HCT116 (cell line): ENCODE data around the gene STRAP. TPM values are rescaled to one million over a fixed set of nuclear protein-coding genes. Genes with fewer than 3 reads are reported as not detected.

Experiments used
- ATAC-seq: fragments of 200-7000 bp; cut with Tn5 transposase; 2 replicates; pipeline ENCODE4 v1.9.1; 2020; ENCODE audit warnings: mild to moderate bottlenecking, moderate library complexity
- BruUV-seq: library from RNA; stranded (reverse); fragments of 400-500 nt; replicated peaks from 2 replicates; lab custom pipeline; 2021; lab: Mats Ljungman, UMichigan
- CTCF ChIA-PET: fragments of 300-600 bp; sonication (Branson Sonifier 250); formaldehyde crosslinking; loops from one replicate; lab custom pipeline; 2021; ENCODE audit warnings: antibody characterized with exemption; lab: Charles Lee
- POLR2A ChIA-PET: fragments of 300-600, 350-600 bp; sonication (Branson Sonifier 250); formaldehyde crosslinking; loops from one replicate; lab custom pipeline; 2021; ENCODE audit warnings: antibody characterized with exemption; lab: Charles Lee
- RAD21 ChIA-PET, 2 experiments: fragments of 300-600 bp; sonication (Branson Sonifier 250); formaldehyde crosslinking; loops; one replicate each; lab custom pipeline; 2023; ENCODE audit warnings: low total read pairs in 2 of 2; ENCODE audit not compliant: uncharacterized antibody in 2 of 2, unreplicated experiment in 2 of 2, low non-redundant PET in 1 of 2; lab: Charles Lee
- DNase-seq: peaks from one replicate; pipeline ENCODE4 v3.0.0-alpha.2; 2010; ENCODE audit warnings: low read depth, low spot score
- H2AFZ ChIP-seq: fragments of 200-600 bp; shearing (Covaris generic), sonication (generic); 2 replicates; pipeline ENCODE4 v1.6.1; 2017; ENCODE audit warnings: low read depth, mixed run types, mixed read lengths, antibody characterized with exemption, low read length; ENCODE audit not compliant: poor library complexity, severe bottlenecking
- H3K27ac ChIP-seq: 2 replicates; pipeline ENCODE4 v1.5.1; 2012; ENCODE audit warnings: low read depth, low read length
- H3K27me3 ChIP-seq: fragments of 200-600 bp; sonication (generic); 2 replicates; pipeline ENCODE4 v1.6.1; 2016; ENCODE audit warnings: mixed run types, low read length, mixed read lengths; ENCODE audit not compliant: insufficient read depth
- H3K36me3 ChIP-seq, 2 experiments: fragments of 200-500 bp in 1 of 2; fragments of 200-600 bp in 1 of 2; sonication (Bioruptor generic) in 1 of 2; sonication (generic) in 1 of 2; 2 replicates each; pipeline versions ENCODE4 v1.5.1 to v1.6.1; 2014 to 2016; ENCODE audit warnings: low read length in 2 of 2, inconsistent platforms in 1 of 2, mixed read lengths in 1 of 2, mixed run types in 1 of 2; ENCODE audit not compliant: insufficient read depth in 2 of 2, control insufficient read depth in 1 of 2
- H3K4me1 ChIP-seq, 2 experiments: fragments of 200-600 bp in 1 of 2; sonication (generic) in 1 of 2; 2 replicates each; pipeline versions ENCODE4 v1.5.1 to v1.6.1; 2012 to 2017; ENCODE audit warnings: low read length in 2 of 2, inconsistent platforms in 1 of 2, mild to moderate bottlenecking in 1 of 2, mixed read lengths in 1 of 2, mixed run types in 1 of 2, moderate library complexity in 1 of 2; ENCODE audit not compliant: insufficient read depth in 2 of 2, control insufficient read depth in 1 of 2
- H3K4me2 ChIP-seq: fragments of 200-600 bp; sonication (generic); 2 replicates; pipeline ENCODE4 v1.6.1; 2017; ENCODE audit warnings: mixed run types, low read length, mixed read lengths
- H3K4me3 ChIP-seq, 2 experiments: fragments of 200-600 bp in 1 of 2; sonication (generic) in 1 of 2; replicated peaks in 1 of 2; 2 replicates each; pipeline ENCODE4 v1.5.1; 2011 to 2016; ENCODE audit warnings: low read length in 2 of 2, control low read depth in 1 of 2, low read depth in 1 of 2, mild to moderate bottlenecking in 1 of 2, mixed read lengths in 1 of 2, mixed run types in 1 of 2
- H3K79me2 ChIP-seq: fragments of 200-600 bp; sonication (generic); 2 replicates; pipeline ENCODE4 v1.6.1; 2017; ENCODE audit warnings: mild to moderate bottlenecking, mixed run types, low read length, moderate library complexity, mixed read lengths; ENCODE audit not compliant: insufficient read depth
- H3K9ac ChIP-seq: fragments of 200-600 bp; sonication (generic); 2 replicates; pipeline ENCODE4 v1.6.1; 2016; ENCODE audit warnings: low read length, mixed read lengths
- H3K9me2 ChIP-seq: fragments of 200-600 bp; sonication (generic), shearing (Covaris generic); 2 replicates; pipeline ENCODE4 v1.6.1; 2017; ENCODE audit warnings: mixed run types, mild to moderate bottlenecking, moderate library complexity; ENCODE audit not compliant: insufficient read depth
- H3K9me3 ChIP-seq, 2 experiments: fragments of 200-500 bp in 1 of 2; fragments of 200-600 bp in 1 of 2; sonication (Bioruptor generic) in 1 of 2; sonication (generic) in 1 of 2; 2 replicates each; pipeline ENCODE4 v1.6.1; 2014 to 2017; ENCODE audit warnings: low read length in 2 of 2, mixed read lengths in 2 of 2, inconsistent platforms in 1 of 2, low read depth in 1 of 2, mild to moderate bottlenecking in 1 of 2, mixed run types in 1 of 2, moderate library complexity in 1 of 2; ENCODE audit not compliant: control insufficient read depth in 1 of 2, insufficient read depth in 1 of 2
- H4K20me1 ChIP-seq: fragments of 200-600 bp; sonication (generic), shearing (Covaris generic); 2 replicates; pipeline ENCODE4 v1.6.1; 2017; ENCODE audit warnings: mixed run types, mild to moderate bottlenecking, moderate library complexity; ENCODE audit not compliant: insufficient read depth
- CBX3 ChIP-seq: IDR thresholded peaks from 2 replicates; pipeline ENCODE4 v1.6.1; 2012; ENCODE audit warnings: low read depth
- ELF1 ChIP-seq: IDR thresholded peaks from 2 replicates; pipeline ENCODE4 v1.6.1; 2012; ENCODE audit warnings: low read depth, borderline replicate concordance
- EZH2 ChIP-seq: fragments of 200-600 bp; sonication (generic); IDR thresholded peaks from 2 replicates; pipeline ENCODE4 v1.6.1; 2017; ENCODE audit warnings: antibody characterized with exemption, mixed run types
- JUND ChIP-seq: IDR thresholded peaks from 2 replicates; pipeline ENCODE4 v1.6.1; 2012
- POLR2AphosphoS5 ChIP-seq: IDR thresholded peaks from 2 replicates; pipeline ENCODE4 v1.6.1; 2011; ENCODE audit warnings: mild to moderate bottlenecking, low read depth, low read length, moderate library complexity
- SRF ChIP-seq: IDR thresholded peaks from 2 replicates; pipeline ENCODE4 v1.6.1; 2012; ENCODE audit warnings: low read depth
- TCF7L2 ChIP-seq: IDR thresholded peaks from 2 replicates; pipeline ENCODE4 v1.7.0; 2011; ENCODE audit warnings: borderline replicate concordance, inconsistent platforms; ENCODE audit not compliant: insufficient read depth, insufficient read length; ENCODE audit errors: extremely low read depth
- YY1 ChIP-seq: IDR thresholded peaks from 2 replicates; pipeline ENCODE4 v1.6.1; 2011; ENCODE audit warnings: low read length, low read depth, moderate library complexity, mild to moderate bottlenecking; ENCODE audit not compliant: insufficient replicate concordance; ENCODE audit errors: extremely low read depth
- ZFX ChIP-seq: fragments of 450-650 bp; IDR thresholded peaks from 2 replicates; pipeline ENCODE4 v1.6.1; 2017
- ZNF274 ChIP-seq: fragments of 200-500 bp; sonication (Bioruptor generic); IDR thresholded peaks from 2 replicates; pipeline ENCODE4 v1.6.1; 2014; ENCODE audit warnings: mild to moderate bottlenecking, low read depth, low read length, inconsistent platforms
- intact Hi-C: fragments of 100-400 bp; cut with micrococcal nuclease; formaldehyde crosslinking; loops from 2 replicates; pipeline ENCODE4 v1.10.0; 2022
- total RNA-seq: library from RNA; stranded (reverse); gene quantifications from one replicate; pipeline ENCODE4 v1.2.1, GENCODE V29; 2021; ENCODE audit not compliant: unreplicated experiment
- TF ChIP-seq, protein P1 (sequence below): IDR thresholded peaks from 2 replicates; pipeline ENCODE4 v1.6.1; 2012
- TF ChIP-seq, protein P2 (sequence below): IDR thresholded peaks from 2 replicates; pipeline ENCODE4 v1.6.1; 2012

STRAP gene
- total RNA-seq, 1 experiment from 2014 or later = 156 TPM

DNA sequence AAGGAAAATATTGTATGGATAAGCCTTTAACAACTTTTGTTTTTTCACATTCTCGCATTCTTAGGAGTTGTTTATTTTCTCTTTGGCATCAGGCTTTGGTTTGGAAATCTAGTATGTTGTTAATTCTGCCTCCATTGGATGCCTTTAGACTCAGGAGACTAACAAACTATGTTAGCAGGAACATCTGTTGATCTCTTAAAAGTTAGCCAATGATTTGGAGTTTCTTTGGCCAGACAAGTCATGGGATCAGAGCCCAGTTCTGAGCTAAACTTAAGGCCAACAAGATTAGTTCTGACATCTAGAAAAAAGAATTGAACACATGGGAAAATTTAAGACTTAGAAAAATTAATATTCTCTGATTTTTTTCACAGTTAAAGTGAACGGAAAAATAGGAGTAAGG, 35.3 kb upstream of the STRAP start:
- Histone ChIP-seq H2AFZ (no peak overlapping the region), H3K36me3 (no peaks in the 10 kb centered on the region), H3K9me2 (no peaks in the 10 kb centered on the region), H3K79me2 (no peaks in the 10 kb centered on the region), H4K20me1 (no peaks in the 10 kb centered on the region), H3K4me1 (0 out of 4 replicates have a peak, but pooled peaks cover 0 to 5% of the 10 kb centered on the region in 2 experiments), H3K9me3 (no peaks in the 10 kb centered on the region), H3K9ac (no peak overlapping the region), H3K4me2 (no peak overlapping the region)
- RAD21 ChIA-PET = interaction anchor here in 1 of 2 experiments (0.6 kb wide), 1 partner anchor 571 kb away, joined by 3 read pairs; no protein-coding TSS in a partner anchor
- CTCF ChIA-PET = interaction anchor here (1.4 kb wide), 1 partner anchor 262 kb away, joined by 5 read pairs; no protein-coding TSS in a partner anchor
- BruUV-seq = no TSS peak
- intact Hi-C loops = no loop called here
- DNase-seq = no peak
- TF ChIP-seq JUND = no peak
- no peak for TF ChIP-seq ZFX
- TF ChIP-seq ELF1 = no peak
- no peak for TF ChIP-seq YY1
- TF ChIP-seq, protein P1, sequence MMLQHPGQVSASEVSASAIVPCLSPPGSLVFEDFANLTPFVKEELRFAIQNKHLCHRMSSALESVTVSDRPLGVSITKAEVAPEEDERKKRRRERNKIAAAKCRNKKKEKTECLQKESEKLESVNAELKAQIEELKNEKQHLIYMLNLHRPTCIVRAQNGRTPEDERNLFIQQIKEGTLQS = no peak
- no peak for TF ChIP-seq ZNF274
- no peak for TF ChIP-seq TCF7L2
- no peak for TF ChIP-seq CBX3
- no peak for TF ChIP-seq EZH2
- TF ChIP-seq, all 23 proteins: peak for 0
- H3K4me3 ChIP-seq = no peak overlapping the region
- POLR2A ChIA-PET = no interaction called here
- no peaks in the 10 kb centered on the region for H3K27me3 ChIP-seq
- ATAC-seq = no peak
- H3K27ac ChIP-seq = no peak overlapping the region

DNA sequence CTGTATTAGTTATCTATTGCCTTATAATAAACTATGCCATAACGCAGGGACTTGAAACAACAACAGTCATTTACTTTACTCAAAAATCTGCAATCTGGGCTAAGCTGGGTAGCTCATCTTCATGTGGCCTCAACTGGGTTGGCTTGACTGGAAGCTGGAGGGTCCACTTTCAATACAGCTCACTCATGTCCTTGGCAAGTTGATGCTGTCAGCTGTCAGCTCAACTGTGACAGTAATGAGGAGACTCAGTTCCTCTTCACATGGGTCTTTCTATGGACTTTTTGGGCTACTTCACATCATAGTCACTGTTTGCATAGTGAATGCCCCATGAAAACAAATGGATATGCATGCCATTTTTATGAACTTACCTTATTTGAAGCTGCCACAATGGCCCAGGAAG, 33.6 kb upstream of the STRAP start:
- TF ChIP-seq TCF7L2 (no peak), CBX3 (no peak), JUND (no peak), SRF (no peak), POLR2AphosphoS5 (no peak), YY1 (no peak)
- TF ChIP-seq, protein P2, sequence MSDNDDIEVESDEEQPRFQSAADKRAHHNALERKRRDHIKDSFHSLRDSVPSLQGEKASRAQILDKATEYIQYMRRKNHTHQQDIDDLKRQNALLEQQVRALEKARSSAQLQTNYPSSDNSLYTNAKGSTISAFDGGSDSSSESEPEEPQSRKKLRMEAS = no peak
- no peaks in the 10 kb centered on the region for H3K36me3 ChIP-seq
- ATAC-seq (no peak), DNase-seq (no peak)
- no peaks in the 10 kb centered on the region for H3K9me2 ChIP-seq
- intact Hi-C loops = no loop called here
- no peaks in the 10 kb centered on the region for H4K20me1 ChIP-seq
- BruUV-seq = no TSS peak
- no peak overlapping the region for H3K27ac ChIP-seq
- POLR2A ChIA-PET = interaction anchor here (0.9 kb wide), 1 partner anchor 160 kb away, joined by 3 read pairs; no protein-coding TSS in a partner anchor
- 0 out of 4 replicates have a peak, but pooled peaks cover 0 to 6% of the 10 kb centered on the region in 2 experiments for H3K4me1 ChIP-seq
- H3K4me3 ChIP-seq = no peak overlapping the region
- no peak overlapping the region for H3K9ac ChIP-seq
- H3K9me3 ChIP-seq = no peaks in the 10 kb centered on the region
- no peak overlapping the region for H2AFZ ChIP-seq
- no peaks in the 10 kb centered on the region for H3K79me2 ChIP-seq
- RAD21 ChIA-PET = no interaction called here
- H3K27me3 ChIP-seq = no peaks in the 10 kb centered on the region
- CTCF ChIA-PET = interaction anchor here (1.0 kb wide), 1 partner anchor 264 kb away, joined by 3 read pairs; no protein-coding TSS in a partner anchor
- no peak overlapping the region for H3K4me2 ChIP-seq
